Mammary epithelial cell (primary cell): ENCODE measurements around the gene TMEM167B.

Source experiments
- CTCF ChIP-seq, 2 donors: IDR thresholded peaks in 1 of 2; conservative IDR thresholded peaks in 1 of 2; 2 replicates each; pipeline ENCODE4 v1.5.1; 2011 to 2012; ENCODE audit warnings: inconsistent platforms in 2 of 2, low read length in 2 of 2, mild to moderate bottlenecking in 2 of 2, control low read depth in 1 of 2, low read depth in 1 of 2; ENCODE audit not compliant: insufficient read depth in 1 of 2; ENCODE audit errors: extremely low read depth in 1 of 2
- EZH2 ChIP-seq: IDR thresholded peaks from 2 replicates; pipeline ENCODE4 v1.6.1; 2012; ENCODE audit warnings: low read length, inconsistent platforms, borderline replicate concordance

GRCh38 chr1:109065137-109065536 lies 25.4 kb upstream of the TMEM167B start:
- TF ChIP-seq EZH2, result no peak
- no peak for TF ChIP-seq CTCF (conservative IDR thresholded peaks at IDR 0.05 in 1 of 2, IDR thresholded peaks at IDR 0.05 in 1 of 2; ENCODE audit: extremely low read depth in 1 of 2, insufficient read depth in 1 of 2, low read depth in 1 of 2, low read length in 2 of 2)
